ENCODE data around the gene COG4.
A peak's percentile ranks its signal among the peaks of the same experiment; 100 is the strongest.

COG4 gene

DNA sequence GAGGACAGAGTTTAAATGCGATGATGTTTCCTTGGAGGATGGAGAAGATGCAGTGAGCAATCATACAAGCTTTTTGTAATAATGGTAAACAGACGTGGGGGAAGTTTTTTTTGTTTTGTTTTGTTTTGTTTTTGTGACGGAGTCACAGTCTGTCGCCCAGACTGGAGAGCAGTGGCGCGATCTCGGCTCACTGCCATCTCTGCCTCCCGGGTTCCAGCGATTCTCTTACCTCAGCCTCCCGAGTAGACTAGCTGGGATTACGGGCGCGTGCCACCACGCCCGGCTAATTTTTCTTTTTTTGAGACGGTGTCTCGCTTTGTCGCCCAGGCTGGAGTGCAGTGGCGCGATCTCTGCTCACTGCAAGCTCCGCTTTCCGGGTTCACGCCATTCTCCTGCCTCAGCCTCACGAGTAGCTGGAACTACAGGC lies 1.1 kb upstream of the COG4 start:
- DNase-seq = peak; percentile 11

DNA sequence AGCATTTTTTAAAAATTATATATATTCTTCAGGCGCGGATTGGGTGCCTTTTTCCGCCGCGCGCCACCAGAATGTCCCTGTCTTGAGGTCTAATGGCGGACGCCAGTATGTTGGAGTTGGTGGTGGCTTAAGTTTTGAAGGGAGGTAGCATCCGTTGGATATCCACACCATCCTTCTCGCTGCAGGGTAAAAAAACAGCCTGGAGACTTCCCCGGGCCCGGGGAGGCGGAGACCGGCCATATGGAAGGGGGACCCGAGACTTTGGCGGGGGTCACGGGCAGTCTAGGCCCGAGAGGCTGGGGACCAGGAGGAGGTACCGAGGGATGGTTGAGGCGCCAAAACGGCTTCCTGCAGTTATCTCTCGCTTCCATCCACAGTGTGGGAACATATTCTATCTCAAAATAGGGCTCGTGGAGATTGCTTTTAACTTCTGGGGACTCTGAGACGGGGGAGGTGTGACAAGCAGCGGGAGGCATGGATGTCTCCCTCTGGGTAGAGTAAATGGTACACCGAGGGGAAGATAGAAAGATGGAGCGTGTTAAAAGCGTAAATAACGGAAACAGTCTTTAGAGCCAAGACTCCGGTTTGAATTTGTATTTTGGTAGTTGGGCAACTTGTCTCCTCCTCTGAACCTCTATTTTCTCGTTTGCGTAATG lies 517 bp upstream of the COG4 start, which contains the start of gene SF3B3:
TSS of gene SF3B3 (plus strand) at position 74 of the 656 bp plus-strand sequence. CDS start 2,841 bp downstream, outside the sequence.
- peak; percentile 74 for DNase-seq

GRCh38 chr16:70522216-70523075 lies 908 bp downstream of the COG4 start:
- no peak for DNase-seq

GRCh38 chr16:70520612-70521297 lies 2.6 kb downstream of the COG4 start:
- no peak for DNase-seq

DNA sequence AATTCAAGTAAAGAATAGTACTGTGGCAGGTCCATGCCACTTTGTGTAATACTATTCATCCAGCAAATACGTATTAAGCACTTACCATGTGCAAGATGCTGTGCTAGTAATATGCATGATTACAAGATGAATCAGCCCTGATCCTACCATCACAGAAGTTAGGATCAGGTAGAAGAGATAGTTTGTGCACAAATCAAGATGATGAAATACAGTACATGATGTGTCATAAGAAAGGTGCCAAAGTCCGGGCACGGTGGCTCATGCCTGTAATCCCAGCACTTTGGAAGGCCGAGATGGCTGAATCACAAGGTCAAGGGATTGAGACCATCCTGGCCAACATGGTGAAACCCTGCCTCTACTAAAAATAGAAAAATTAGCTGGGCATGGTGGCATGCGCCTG lies 10.9 kb downstream of the COG4 start:
- DNase-seq = no peak

DNA sequence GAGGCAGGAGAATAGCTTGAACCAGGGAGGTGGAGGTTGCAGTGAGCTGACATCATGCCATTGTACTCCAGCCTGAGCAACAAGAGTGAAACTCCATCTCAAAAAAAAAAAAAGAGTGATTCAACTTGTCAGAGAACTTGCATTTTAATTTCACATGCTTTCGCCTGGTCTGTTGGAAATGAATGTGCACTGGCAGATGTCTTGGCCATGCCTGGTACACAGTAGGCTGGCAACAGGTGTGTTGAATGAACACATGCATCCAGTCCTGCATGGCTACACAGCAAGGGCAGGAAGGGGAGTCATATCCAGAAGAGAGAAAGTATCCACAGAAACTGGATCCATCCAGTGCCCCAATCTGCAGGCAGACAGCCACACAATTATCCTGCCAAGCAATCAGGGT lies 11.5 kb downstream of the COG4 start:
- no peak for DNase-seq

DNA sequence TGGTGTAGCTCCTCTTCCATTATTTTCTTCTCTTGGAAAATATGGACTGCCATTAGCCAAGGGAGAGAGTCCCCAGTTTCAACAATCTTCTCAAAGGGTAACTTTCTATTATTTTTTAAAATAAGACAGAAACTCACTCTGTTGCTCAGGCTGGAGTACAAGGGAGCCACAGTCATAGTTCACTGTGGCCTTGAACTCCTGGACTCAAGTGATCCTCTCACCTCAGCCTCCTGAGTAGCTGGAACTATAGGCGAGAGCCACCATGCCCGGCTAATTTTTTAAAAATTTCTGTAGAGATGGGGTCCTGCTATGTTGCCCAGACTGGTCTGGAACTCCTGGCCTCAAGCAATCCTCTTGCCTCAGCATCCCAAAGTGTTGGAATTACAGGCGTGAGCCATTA lies 13.1 kb downstream of the COG4 start:
- no peak for DNase-seq

DNA sequence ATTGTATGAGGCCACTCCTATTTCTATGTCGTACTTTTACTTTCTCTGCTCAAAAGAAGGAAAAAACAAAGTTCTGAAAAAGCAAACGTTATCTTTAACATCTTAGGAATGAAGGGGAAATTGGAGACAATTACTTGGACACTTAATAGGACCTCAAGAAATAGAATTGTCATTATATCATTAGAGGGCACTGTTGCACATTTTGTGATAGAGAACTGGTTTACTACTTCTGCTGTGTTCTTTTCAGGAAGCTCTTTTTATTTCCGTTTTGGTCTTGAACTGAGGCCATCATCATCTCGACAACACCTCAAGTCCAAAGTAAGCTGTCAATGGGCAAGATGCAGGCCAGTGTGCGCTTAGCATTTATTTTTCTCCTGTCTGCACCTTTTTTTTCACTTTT lies 14.6 kb downstream of the COG4 start:
- no peak for DNase-seq

GRCh38 chr16:70496513-70496912 lies 26.8 kb downstream of the COG4 start:
- DNase-seq = no peak

DNA sequence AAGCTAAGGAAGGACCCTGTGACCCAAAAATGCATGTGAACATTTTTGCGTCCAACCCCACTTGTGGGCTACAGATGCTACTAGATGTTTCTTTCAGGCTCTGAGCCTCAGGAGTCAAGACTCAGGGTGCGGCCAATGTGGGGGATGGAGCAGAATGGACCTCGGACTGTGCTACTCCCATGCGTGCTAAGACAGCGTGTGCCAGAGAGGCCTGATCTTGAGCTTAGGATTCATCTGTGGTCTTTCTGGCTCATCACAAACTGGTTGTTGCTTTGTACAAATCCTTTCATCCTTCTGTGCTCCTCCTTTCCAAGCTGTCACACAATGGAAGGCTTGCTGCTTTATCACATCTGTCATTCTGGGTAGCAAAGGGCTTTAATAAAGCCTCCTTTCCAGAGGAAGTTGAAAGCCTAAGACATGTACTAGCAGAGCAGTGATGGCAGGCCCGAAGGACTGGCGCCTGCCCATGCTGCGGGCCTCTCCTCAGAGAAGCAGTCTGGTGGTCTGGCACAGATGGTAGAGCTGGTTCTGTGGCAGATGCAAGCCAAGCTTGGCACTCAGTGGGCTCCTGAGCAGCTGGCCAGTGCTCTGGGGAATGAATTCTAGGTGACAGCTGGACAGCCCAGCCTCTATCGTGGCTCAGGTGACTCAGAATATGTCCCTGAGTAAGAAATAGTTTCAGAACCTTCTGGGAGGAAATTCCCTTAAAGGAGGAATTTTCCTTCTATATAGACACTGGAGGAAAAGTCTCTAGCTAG lies 27.8 kb downstream of the COG4 start:
- DNase-seq = no peak

GRCh38 chr16:70494777-70495176 lies 28.6 kb downstream of the COG4 start:
- no peak for DNase-seq

GRCh38 chr16:70494202-70494770 lies 29.1 kb downstream of the COG4 start:
- no peak for DNase-seq

- DNase-seq = no peak
These were observed 29.6 kb downstream of the COG4 start for GRCh38 chr16:70493802-70494201.

DNA sequence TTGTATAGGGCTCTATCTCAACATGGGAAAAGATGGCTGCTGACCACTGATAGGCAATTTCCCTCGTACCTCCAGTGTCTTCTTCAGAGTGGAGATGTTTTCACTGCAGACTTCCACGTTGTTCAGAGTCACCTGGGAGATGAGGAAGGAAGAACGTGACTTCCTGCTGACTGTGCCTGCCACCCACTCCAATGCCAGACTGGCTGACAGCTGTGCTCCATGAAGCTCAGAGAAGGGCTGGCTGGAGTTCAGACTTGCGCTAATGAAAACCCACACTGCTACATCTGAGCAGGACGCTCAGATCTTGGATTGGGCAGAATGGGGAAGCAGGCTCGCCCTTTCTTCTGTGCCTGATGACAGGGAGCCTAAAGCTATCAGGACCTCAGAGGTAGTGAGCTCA lies 33.1 kb downstream of the COG4 start:
- DNase-seq = no peak

GRCh38 chr16:70484867-70485266 lies 38.5 kb downstream of the COG4 start:
- no peak for DNase-seq

GRCh38 chr16:70483426-70483825 lies 39.9 kb downstream of the COG4 start:
- no peak for DNase-seq

GRCh38 chr16:70482624-70483023 lies 40.7 kb downstream of the COG4 start:
- no peak for DNase-seq

GRCh38 chr16:70481929-70482536 lies 41.3 kb downstream of the COG4 start:
- no peak for DNase-seq

GRCh38 chr16:70480127-70481105 lies 42.9 kb downstream of the COG4 start:
- no peak for DNase-seq

- DNase-seq = no peak
These were observed 44.4 kb downstream of the COG4 start for GRCh38 chr16:70478912-70479341.

GRCh38 chr16:70478169-70478568 lies 45.2 kb downstream of the COG4 start:
- no peak for DNase-seq
